ENCODE measurements around the gene DAG1. TPM values are rescaled to one million over a fixed set of nuclear protein-coding genes. Genes with fewer than 3 reads are reported as not detected.
A peak's percentile ranks its signal among the peaks of the same experiment; 100 is the strongest.

Gene DAG1
- total RNA-seq, 1 experiment from 2014 or later: 177 TPM

- H3K27ac Mint-ChIP-seq (ENCODE audit: unreplicated experiment): no peak overlapping the region
- Histone ChIP-seq H3K9me3 (no peaks in the 10 kb centered on the region), H3K4me1 (peaks cover 25% of the 10 kb centered on the region), H3K36me3 (ENCODE audit: control insufficient read depth, insufficient read depth, low read length) (peaks cover 3% of the 10 kb centered on the region), H3K27me3 (replicated peaks; ENCODE audit: control insufficient read depth, insufficient read depth, low read length) (no peaks in the 10 kb centered on the region), H3K4me3 (ENCODE audit: low read depth, low read length) (no peak overlapping the region)
- H3K36me3 Mint-ChIP-seq (ENCODE audit: insufficient read depth, unreplicated experiment): peaks cover 52% of the 10 kb centered on the region
- BruUV-seq (replicated peaks): no TSS peak
- no peak overlapping the region for H3K4me3 Mint-ChIP-seq (ENCODE audit: unreplicated experiment)
- DNase-seq: no peak
- H3K27me3 Mint-ChIP-seq (ENCODE audit: insufficient read depth, unreplicated experiment): no peaks in the 10 kb centered on the region
- no peaks in the 10 kb centered on the region for H3K9me3 Mint-ChIP-seq (ENCODE audit: unreplicated experiment)
- peaks cover 12% of the 10 kb centered on the region for H3K4me1 Mint-ChIP-seq (ENCODE audit: low read depth, unreplicated experiment)
- ChIA-PET CTCF (interaction anchor here (0.5 to 0.8 kb wide), 2 partner anchors 31 to 33 kb away, joined by 3 read pairs; no protein-coding TSS in a partner anchor), POLR2A (no interaction called here)
- intact Hi-C loops (cut with micrococcal nuclease; ENCODE audit: unreplicated experiment): no loop called here
- TF ChIP-seq CTCF (IDR thresholded peaks at IDR 0.05; ENCODE audit: insufficient read depth in 1 of 2, low read depth in 1 of 2, low read length in 1 of 2, severe bottlenecking in 1 of 2, unreplicated experiment in 1 of 2): no peak
Observed at GRCh38 chr3:49509028-49509561, 39.0 kb downstream of the DAG1 start.

GRCh38 chr3:49511639-49512038, 41.6 kb downstream of the DAG1 start:
- ChIA-PET CTCF (interaction anchor here (0.8 to 2.6 kb wide), 2 partner anchors 27 to 57 kb away, joined by 3 to 11 read pairs; no protein-coding TSS in a partner anchor), POLR2A (no interaction called here)
- Histone ChIP-seq H3K9me3 (no peaks in the 10 kb centered on the region), H3K27me3 (replicated peaks; ENCODE audit: control insufficient read depth, insufficient read depth, low read length) (no peaks in the 10 kb centered on the region), H3K4me1 (peaks cover 28% of the 10 kb centered on the region), H3K4me3 (ENCODE audit: low read depth, low read length) (no peak overlapping the region), H3K36me3 (ENCODE audit: control insufficient read depth, insufficient read depth, low read length) (peaks cover 3% of the 10 kb centered on the region)
- no TSS peak for BruUV-seq (replicated peaks)
- intact Hi-C loops (cut with micrococcal nuclease; ENCODE audit: unreplicated experiment): loop anchor here (2.0 kb wide), 1 partner anchor 57 kb away; no protein-coding TSS in a partner anchor
- H3K4me1 Mint-ChIP-seq (ENCODE audit: low read depth, unreplicated experiment): peaks cover 24% of the 10 kb centered on the region
- DNase-seq: no peak
- H3K27me3 Mint-ChIP-seq (ENCODE audit: insufficient read depth, unreplicated experiment): no peaks in the 10 kb centered on the region
- TF ChIP-seq CTCF (IDR thresholded peaks at IDR 0.05; ENCODE audit: insufficient read depth in 1 of 2, low read depth in 1 of 2, low read length in 1 of 2, severe bottlenecking in 1 of 2, unreplicated experiment in 1 of 2): no peak
- H3K27ac Mint-ChIP-seq (ENCODE audit: unreplicated experiment): no peak overlapping the region
- H3K9me3 Mint-ChIP-seq (ENCODE audit: unreplicated experiment): no peaks in the 10 kb centered on the region
- H3K36me3 Mint-ChIP-seq (ENCODE audit: insufficient read depth, unreplicated experiment): peaks cover 72% of the 10 kb centered on the region
- H3K4me3 Mint-ChIP-seq (ENCODE audit: unreplicated experiment): no peak overlapping the region

- intact Hi-C loops (cut with micrococcal nuclease; ENCODE audit: unreplicated experiment): loop anchor here (2.0 kb wide), 1 partner anchor 58 kb away; no protein-coding TSS in a partner anchor
- Mint-ChIP-seq H3K27me3 (ENCODE audit: insufficient read depth, unreplicated experiment) (no peaks in the 10 kb centered on the region), H3K4me3 (ENCODE audit: unreplicated experiment) (peak overlapping the region; percentile 52), H3K36me3 (ENCODE audit: insufficient read depth, unreplicated experiment) (peaks cover 70% of the 10 kb centered on the region), H3K27ac (ENCODE audit: unreplicated experiment) (peak overlapping the region; percentile 84), H3K4me1 (ENCODE audit: low read depth, unreplicated experiment) (peaks cover 32% of the 10 kb centered on the region), H3K9me3 (ENCODE audit: unreplicated experiment) (no peaks in the 10 kb centered on the region)
- no peaks in the 10 kb centered on the region for H3K27me3 ChIP-seq (replicated peaks; ENCODE audit: control insufficient read depth, insufficient read depth, low read length)
- peaks cover 28% of the 10 kb centered on the region for H3K4me1 ChIP-seq
- no TSS peak for BruUV-seq (replicated peaks)
- H3K36me3 ChIP-seq (ENCODE audit: control insufficient read depth, insufficient read depth, low read length): peaks cover 3% of the 10 kb centered on the region
- DNase-seq: peak; percentile 57 to 60
- H3K9me3 ChIP-seq: no peaks in the 10 kb centered on the region
- no peak overlapping the region for H3K4me3 ChIP-seq (ENCODE audit: low read depth, low read length)
- ChIA-PET CTCF (interaction anchor here (0.6 to 2.6 kb wide), 7 partner anchors 27 to 159 kb away, joined by 3 to 11 read pairs (median 6); no protein-coding TSS in a partner anchor), POLR2A (interaction anchor here (0.6 to 1.1 kb wide), 2 partner anchors 12 to 37 kb away, joined by 3 to 4 read pairs; no protein-coding TSS in a partner anchor)
- no peak for TF ChIP-seq CTCF (IDR thresholded peaks at IDR 0.05; ENCODE audit: insufficient read depth in 1 of 2, low read depth in 1 of 2, low read length in 1 of 2, severe bottlenecking in 1 of 2, unreplicated experiment in 1 of 2)
Observed at GRCh38 chr3:49512781-49513355, 42.8 kb downstream of the DAG1 start.
